HL-60 (cell line): Measurements from ENCODE around the gene ITGB2.

Source experiments
- CTCF ChIP-seq: IDR thresholded peaks from one replicate; pipeline ENCODE4 v1.5.1; 2011; ENCODE audit warnings: low read length, control low read depth, inconsistent platforms; ENCODE audit not compliant: insufficient read depth
- GABPA ChIP-seq: IDR thresholded peaks from 2 replicates; pipeline ENCODE4 v1.6.1; 2012; ENCODE audit warnings: low read depth
- POLR2AphosphoS5 ChIP-seq: IDR thresholded peaks from 2 replicates; pipeline ENCODE4 v1.6.1; 2012; ENCODE audit warnings: low read depth
- REST ChIP-seq: IDR thresholded peaks from 2 replicates; pipeline ENCODE4 v1.6.1; 2012; ENCODE audit warnings: low read depth; ENCODE audit not compliant: insufficient replicate concordance

DNA sequence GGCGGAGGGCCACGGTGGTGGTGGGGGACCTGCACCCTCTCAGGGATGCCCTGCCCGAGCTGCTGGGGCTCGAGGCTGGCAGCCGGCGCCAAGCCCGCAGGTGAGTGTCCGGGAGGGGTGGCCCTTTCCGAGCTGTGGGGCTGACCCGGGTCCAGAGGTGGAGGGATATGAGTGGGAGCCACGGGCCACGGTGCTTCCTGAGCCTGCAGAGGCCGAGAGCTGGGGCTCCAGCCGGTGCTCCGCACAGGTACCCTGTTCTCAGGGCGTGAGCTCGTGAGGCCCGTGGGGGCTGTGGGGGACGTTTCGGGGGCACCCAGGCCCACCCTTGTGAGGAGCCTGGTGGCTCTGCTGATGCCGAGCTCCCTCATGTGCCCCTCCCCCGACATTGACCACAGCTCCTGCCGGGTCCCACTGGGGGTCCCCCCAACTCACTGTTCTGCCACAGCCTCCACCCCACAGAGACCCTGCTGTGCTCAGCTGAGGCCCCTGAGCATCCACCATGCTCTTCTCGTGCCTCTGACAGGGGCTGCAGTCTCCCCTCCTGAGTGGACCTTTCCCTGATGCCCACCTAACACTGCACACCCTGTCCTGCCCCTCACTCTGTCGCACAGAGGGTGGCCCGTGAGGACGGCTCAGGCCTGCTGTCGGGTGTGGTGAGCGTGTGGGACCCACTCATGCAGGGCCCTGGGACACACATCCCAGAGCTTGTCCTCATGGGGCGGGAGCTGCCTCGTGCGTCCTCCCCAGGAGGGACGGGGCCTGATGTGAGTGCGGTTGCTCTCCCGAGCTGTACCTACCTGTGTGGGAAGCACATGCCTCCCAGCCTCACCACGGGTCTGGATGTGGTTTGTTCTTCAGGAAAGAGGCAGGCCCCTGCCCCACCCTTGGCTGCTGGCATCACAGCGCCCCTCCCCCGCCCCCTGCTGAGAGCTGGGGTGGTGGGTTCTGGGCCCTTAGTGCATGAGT lies 46.7 kb upstream of the ITGB2 start:
- TF ChIP-seq CTCF, result no peak
- no peak for TF ChIP-seq GABPA
- TF ChIP-seq POLR2AphosphoS5, result no peak; the same call in 1 of the 2 replicates
- TF ChIP-seq REST, result no peak
